ENCODE data around the gene PFDN2.

DNA sequence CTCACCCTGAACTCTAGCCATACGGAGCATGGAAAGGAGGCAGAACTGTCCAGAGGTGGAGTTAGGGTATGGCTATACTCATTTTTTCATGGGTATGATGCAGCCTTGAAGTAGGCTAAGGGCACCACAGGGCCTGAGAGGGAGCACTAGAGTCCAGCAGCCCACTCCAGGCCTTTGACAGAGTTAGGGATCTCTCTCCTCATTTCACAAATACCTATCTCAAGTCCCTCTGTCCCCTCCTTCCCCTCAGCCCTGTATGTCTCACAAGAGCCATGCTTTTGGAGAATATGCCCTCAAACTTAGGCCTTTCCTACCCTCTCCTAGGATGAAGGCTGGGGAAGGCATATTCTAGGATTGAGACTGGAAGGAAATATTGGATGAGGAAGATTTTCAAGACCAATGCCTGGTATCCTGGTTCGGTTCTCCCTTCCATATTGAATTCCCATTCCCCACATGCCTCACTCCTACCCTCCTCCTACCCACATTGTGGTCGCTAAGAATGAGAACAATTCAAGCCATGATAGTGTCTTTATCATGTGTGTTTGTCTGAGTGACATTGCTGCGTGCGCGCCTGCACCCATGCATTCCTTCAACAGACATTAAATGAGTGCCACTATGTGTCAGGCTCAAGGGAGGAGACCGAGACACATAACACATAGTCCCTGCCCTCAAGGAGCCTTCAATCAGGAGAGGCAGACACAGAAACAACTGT, 25.9 kb downstream of the PFDN2 start:
- TF ChIP-seq EP300 (IDR thresholded peaks at IDR 0.05) (no peak), POLR2A (IDR thresholded peaks at IDR 0.05) (no peak)
- TF ChIP-seq, protein P1, sequence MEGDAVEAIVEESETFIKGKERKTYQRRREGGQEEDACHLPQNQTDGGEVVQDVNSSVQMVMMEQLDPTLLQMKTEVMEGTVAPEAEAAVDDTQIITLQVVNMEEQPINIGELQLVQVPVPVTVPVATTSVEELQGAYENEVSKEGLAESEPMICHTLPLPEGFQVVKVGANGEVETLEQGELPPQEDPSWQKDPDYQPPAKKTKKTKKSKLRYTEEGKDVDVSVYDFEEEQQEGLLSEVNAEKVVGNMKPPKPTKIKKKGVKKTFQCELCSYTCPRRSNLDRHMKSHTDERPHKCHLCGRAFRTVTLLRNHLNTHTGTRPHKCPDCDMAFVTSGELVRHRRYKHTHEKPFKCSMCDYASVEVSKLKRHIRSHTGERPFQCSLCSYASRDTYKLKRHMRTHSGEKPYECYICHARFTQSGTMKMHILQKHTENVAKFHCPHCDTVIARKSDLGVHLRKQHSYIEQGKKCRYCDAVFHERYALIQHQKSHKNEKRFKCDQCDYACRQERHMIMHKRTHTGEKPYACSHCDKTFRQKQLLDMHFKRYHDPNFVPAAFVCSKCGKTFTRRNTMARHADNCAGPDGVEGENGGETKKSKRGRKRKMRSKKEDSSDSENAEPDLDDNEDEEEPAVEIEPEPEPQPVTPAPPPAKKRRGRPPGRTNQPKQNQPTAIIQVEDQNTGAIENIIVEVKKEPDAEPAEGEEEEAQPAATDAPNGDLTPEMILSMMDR (IDR thresholded peaks at IDR 0.05): no peak
